Neutrophil (primary cell): ENCODE measurements around the gene ALKBH4.
A peak's percentile ranks its signal among the peaks of the same experiment; 100 is the strongest.

Source experiments
- H3K27ac ChIP-seq: fragments of 200-600 bp; sonication (generic); 2 replicates; pipeline ENCODE4 v1.5.1; 2016; ENCODE audit warnings: mild to moderate bottlenecking, moderate library complexity
- H3K27me3 ChIP-seq: fragments of 200-600 bp; sonication (generic); 2 replicates; pipeline ENCODE4 v1.6.0; 2016; ENCODE audit warnings: mild to moderate bottlenecking
- H3K36me3 ChIP-seq: fragments of 200-600 bp; sonication (generic); 2 replicates; pipeline ENCODE4 v1.5.1; 2017
- H3K4me1 ChIP-seq, 2 experiments: fragments of 200-600 bp in 1 of 2; sonication (generic) in 1 of 2; 1 replicate in 1 of 2; 2 replicates in 1 of 2; pipeline versions ENCODE4 v1.5.1 to v1.6.1; 2013 to 2016; ENCODE audit warnings: low read depth in 1 of 2, low read length in 1 of 2, mild to moderate bottlenecking in 1 of 2, moderate library complexity in 1 of 2; ENCODE audit not compliant: control insufficient read depth in 1 of 2, insufficient read depth in 1 of 2
- H3K4me3 ChIP-seq, 2 experiments: fragments of 200-600 bp in 1 of 2; sonication (generic) in 1 of 2; 1 replicate in 1 of 2; 2 replicates in 1 of 2; pipeline ENCODE4 v1.5.1; 2013 to 2016; ENCODE audit warnings: low read depth in 1 of 2, low read length in 1 of 2, mild to moderate bottlenecking in 1 of 2, moderate library complexity in 1 of 2
- H3K9me3 ChIP-seq: fragments of 200-600 bp; sonication (generic); 2 replicates; pipeline ENCODE4 v1.5.1; 2016
- CTCF ChIP-seq: fragments of 200-600 bp; sonication (generic); IDR thresholded peaks from 2 replicates; pipeline ENCODE4 v1.5.1; 2016; ENCODE audit warnings: antibody characterized with exemption

The ALKBH4 gene

GRCh38 chr7:102424787-102425218 lies 39.9 kb downstream of the ALKBH4 start:
- no peaks in the 10 kb centered on the region for H3K36me3 ChIP-seq
- H3K27ac ChIP-seq = peak overlapping the region; percentile 99
- H3K27me3 ChIP-seq = no peaks in the 10 kb centered on the region
- H3K4me1 ChIP-seq = peaks cover 90 to 91% of the 10 kb centered on the region in 2 experiments
- no peaks in the 10 kb centered on the region for H3K9me3 ChIP-seq
- H3K4me3 ChIP-seq = peak overlapping the region; percentile 62 to 88
- no peak for TF ChIP-seq CTCF

- Histone ChIP-seq H3K4me1 (peaks cover 90 to 91% of the 10 kb centered on the region in 2 experiments), H3K27ac (peak overlapping the region; percentile 99), H3K36me3 (no peaks in the 10 kb centered on the region), H3K9me3 (no peaks in the 10 kb centered on the region), H3K4me3 (peak overlapping the region in 1 of 2 experiments; percentile 62), H3K27me3 (no peaks in the 10 kb centered on the region)
- TF ChIP-seq CTCF = no peak
Measured at GRCh38 chr7:102424129-102424551, 40.5 kb downstream of the ALKBH4 start.

GRCh38 chr7:102421706-102422240 lies 42.9 kb downstream of the ALKBH4 start:
- Histone ChIP-seq H3K27ac (peak overlapping the region; percentile 99), H3K4me3 (peak overlapping the region in 1 of 2 experiments; percentile 51), H3K27me3 (no peaks in the 10 kb centered on the region), H3K4me1 (peaks cover 86 to 89% of the 10 kb centered on the region in 2 experiments), H3K36me3 (no peaks in the 10 kb centered on the region), H3K9me3 (no peaks in the 10 kb centered on the region)
- TF ChIP-seq CTCF = no peak

GRCh38 chr7:102418592-102418991 lies 46.1 kb downstream of the ALKBH4 start:
- no peaks in the 10 kb centered on the region for H3K36me3 ChIP-seq
- peak overlapping the region; percentile 99 for H3K27ac ChIP-seq
- peaks cover 80 to 89% of the 10 kb centered on the region in 2 experiments for H3K4me1 ChIP-seq
- no peaks in the 10 kb centered on the region for H3K9me3 ChIP-seq
- no peak for TF ChIP-seq CTCF
- no peak overlapping the region for H3K4me3 ChIP-seq
- H3K27me3 ChIP-seq = no peaks in the 10 kb centered on the region

GRCh38 chr7:102417105-102417504 lies 47.6 kb downstream of the ALKBH4 start:
- no peak overlapping the region for H3K4me3 ChIP-seq
- no peaks in the 10 kb centered on the region for H3K9me3 ChIP-seq
- H3K27ac ChIP-seq = peak overlapping the region; percentile 93
- peaks cover 87 to 96% of the 10 kb centered on the region in 2 experiments for H3K4me1 ChIP-seq
- no peaks in the 10 kb centered on the region for H3K27me3 ChIP-seq
- peaks cover 9% of the 10 kb centered on the region for H3K36me3 ChIP-seq
- TF ChIP-seq CTCF = no peak
